ENCODE measurements around the gene NAV2.
"Not testable (repeated sequence)": the region's sequence is repeated elsewhere in the genome, so short reads cannot be mapped to it uniquely, and the experiment has no call there.

The NAV2 gene

GRCh38 chr11:20002312-20003216 lies 289.9 kb downstream of the NAV2 start:
- no peak for DNase-seq (ENCODE audit: low spot score)

GRCh38 chr11:20003351-20003750 lies 290.7 kb downstream of the NAV2 start:
- DNase-seq (ENCODE audit: low spot score), result no peak

GRCh38 chr11:20004866-20005265 lies 292.2 kb downstream of the NAV2 start:
- DNase-seq (ENCODE audit: low spot score), result no peak

GRCh38 chr11:20005747-20006146 lies 293.1 kb downstream of the NAV2 start:
- no peak for DNase-seq (ENCODE audit: low spot score)

- DNase-seq (ENCODE audit: low spot score), result not testable (repeated sequence)
Measured at GRCh38 chr11:20006618-20007017, 294.0 kb downstream of the NAV2 start.

GRCh38 chr11:20007386-20007785 lies 294.7 kb downstream of the NAV2 start:
- DNase-seq (ENCODE audit: low spot score), result no peak

GRCh38 chr11:20008190-20008870 lies 295.7 kb downstream of the NAV2 start:
- DNase-seq (ENCODE audit: low spot score), result no peak

- no peak for DNase-seq (ENCODE audit: low spot score)
Measured at GRCh38 chr11:20008871-20009644, 296.4 kb downstream of the NAV2 start.

- DNase-seq (ENCODE audit: low spot score), result no peak
Measured at GRCh38 chr11:20010156-20010850, 297.7 kb downstream of the NAV2 start.

- DNase-seq (ENCODE audit: low spot score), result no peak
Measured at GRCh38 chr11:20010851-20011225, 298.2 kb downstream of the NAV2 start.

- no peak for DNase-seq (ENCODE audit: low spot score)
Measured at GRCh38 chr11:20011307-20011951, 298.8 kb downstream of the NAV2 start.

- no peak for DNase-seq (ENCODE audit: low spot score)
Measured at GRCh38 chr11:20013346-20014066, 300.9 kb downstream of the NAV2 start.

GRCh38 chr11:20014067-20014402 lies 301.4 kb downstream of the NAV2 start:
- DNase-seq (ENCODE audit: low spot score), result no peak

GRCh38 chr11:20015101-20015500 lies 302.5 kb downstream of the NAV2 start:
- no peak for DNase-seq (ENCODE audit: low spot score)

GRCh38 chr11:20015529-20016427 lies 303.1 kb downstream of the NAV2 start:
- no peak for DNase-seq (ENCODE audit: low spot score)

- no peak for DNase-seq (ENCODE audit: low spot score)
Measured at GRCh38 chr11:20016526-20016925, 303.9 kb downstream of the NAV2 start.

- no peak for DNase-seq (ENCODE audit: low spot score)
Measured at GRCh38 chr11:20017320-20017719, 304.7 kb downstream of the NAV2 start.

- DNase-seq (ENCODE audit: low spot score), result no peak
Measured at GRCh38 chr11:20020198-20020597, 307.6 kb downstream of the NAV2 start.

- DNase-seq (ENCODE audit: low spot score), result no peak
Measured at GRCh38 chr11:20020716-20021115, 308.1 kb downstream of the NAV2 start.

- no peak for DNase-seq (ENCODE audit: low spot score)
Measured at GRCh38 chr11:20021212-20021611, 308.6 kb downstream of the NAV2 start.

Measured in D341Med (cell line).